Astrocyte of the cerebellum (primary cell): Measurements from ENCODE around the gene MAPKAPK2.

Experiments used
- DNase-seq: peaks from one replicate; pipeline ENCODE4 v3.0.0-alpha.2; 2011; ENCODE audit warnings: low read depth
- H3K4me3 ChIP-seq: 2 replicates; pipeline ENCODE4 v1.5.1; 2011; ENCODE audit warnings: mild to moderate bottlenecking, low read depth, low read length, moderate library complexity
- CTCF ChIP-seq: IDR thresholded peaks from 2 replicates; pipeline ENCODE4 v1.5.1; 2012; ENCODE audit warnings: low read length, low read depth, moderate library complexity, mild to moderate bottlenecking; ENCODE audit errors: missing control alignments
- in situ Hi-C: cut with HindIII; loops from 2 replicates; pipeline ENCODE4 v1.10.0; 2017; ENCODE audit warnings: low sequenced_read_pairs

Gene MAPKAPK2

GRCh38 chr1:206686478-206687249, 2.0 kb downstream of the MAPKAPK2 start:
- DNase-seq = no peak
- in situ Hi-C loops = no loop called here
- no peak for TF ChIP-seq CTCF
- peak overlapping the region; percentile 62 for H3K4me3 ChIP-seq

- no peak for DNase-seq
- in situ Hi-C loops = no loop called here
- no peak for TF ChIP-seq CTCF
- peak overlapping the region; percentile 62 for H3K4me3 ChIP-seq
Measured at GRCh38 chr1:206687251-206687914, 2.7 kb downstream of the MAPKAPK2 start.

- no peak for DNase-seq
- TF ChIP-seq CTCF = no peak
- in situ Hi-C loops = no loop called here
- peak overlapping the region; percentile 62 for H3K4me3 ChIP-seq
Measured at GRCh38 chr1:206687915-206688442, 3.3 kb downstream of the MAPKAPK2 start.

- no peak for DNase-seq
- no peak for TF ChIP-seq CTCF
- in situ Hi-C loops = no loop called here
- H3K4me3 ChIP-seq = no peak overlapping the region
Measured at GRCh38 chr1:206690516-206690915, 5.8 kb downstream of the MAPKAPK2 start.

GRCh38 chr1:206691604-206692003, 6.9 kb downstream of the MAPKAPK2 start:
- DNase-seq = no peak
- H3K4me3 ChIP-seq = no peak overlapping the region
- in situ Hi-C loops = no loop called here
- TF ChIP-seq CTCF = no peak

GRCh38 chr1:206693029-206693428, 8.3 kb downstream of the MAPKAPK2 start:
- TF ChIP-seq CTCF = no peak
- no peak overlapping the region for H3K4me3 ChIP-seq
- no peak for DNase-seq
- in situ Hi-C loops = no loop called here
